GM19372 (cell line): Measurements from ENCODE around the gene TMEM132D.

Source experiments
- ATAC-seq: cut with Tn5 transposase; IDR thresholded peaks from one replicate; pipeline ENCODE4 v1.9.1; 2021; ENCODE audit warnings: mild to moderate bottlenecking, low read depth, moderate library complexity; ENCODE audit not compliant: unreplicated experiment

The TMEM132D gene

DNA sequence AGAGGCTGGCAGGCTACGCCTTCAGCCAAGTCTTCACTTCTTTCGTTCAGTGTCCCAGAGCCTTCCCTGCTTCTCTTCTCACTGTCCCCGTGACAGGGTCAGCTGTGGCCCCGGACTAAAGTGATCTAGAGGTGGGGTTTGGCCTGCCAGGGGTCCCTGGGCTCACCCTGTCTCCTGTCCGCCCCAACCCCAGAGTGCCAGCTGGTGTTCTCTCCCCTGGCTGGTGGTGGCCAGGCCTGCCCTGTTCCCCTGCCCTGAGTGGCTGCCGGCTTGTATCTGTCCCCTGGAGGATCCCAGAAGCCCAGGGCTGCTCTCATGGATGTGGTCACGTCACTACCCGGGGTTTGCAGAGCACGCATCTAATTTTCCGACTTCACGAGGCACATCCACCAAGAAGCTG, 753.1 kb downstream of the TMEM132D start:
- ATAC-seq: no peak

GRCh38 chr12:129145381-129145780, 758.4 kb downstream of the TMEM132D start:
- ATAC-seq: no peak

GRCh38 chr12:129138776-129139175, 765.0 kb downstream of the TMEM132D start:
- ATAC-seq: no peak

- no peak for ATAC-seq
These were observed 767.0 kb downstream of the TMEM132D start for GRCh38 chr12:129136694-129137325.

- ATAC-seq: no peak
These were observed 776.1 kb downstream of the TMEM132D start for GRCh38 chr12:129127771-129128170.

DNA sequence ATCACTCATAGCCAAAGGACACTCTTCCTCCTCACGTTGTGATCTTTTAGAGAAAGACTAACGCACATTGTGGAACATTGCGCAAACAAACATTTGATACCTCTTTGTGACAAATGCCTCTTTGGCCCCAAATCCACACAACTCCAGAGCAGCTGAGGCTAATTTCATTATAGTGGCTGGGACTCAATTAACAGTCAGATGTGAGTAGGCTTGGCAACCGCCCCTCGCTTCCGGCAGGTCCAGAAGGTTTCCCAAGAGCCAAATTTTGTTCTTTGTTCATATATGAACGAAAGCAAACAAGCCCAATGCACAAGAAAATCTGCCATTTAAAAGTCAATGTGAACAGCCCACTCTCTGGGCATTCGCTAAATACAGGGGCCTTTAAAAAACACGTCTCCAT, 776.6 kb downstream of the TMEM132D start:
- no peak for ATAC-seq

- no peak for ATAC-seq
These were observed 784.3 kb downstream of the TMEM132D start for GRCh38 chr12:129119537-129119936.

DNA sequence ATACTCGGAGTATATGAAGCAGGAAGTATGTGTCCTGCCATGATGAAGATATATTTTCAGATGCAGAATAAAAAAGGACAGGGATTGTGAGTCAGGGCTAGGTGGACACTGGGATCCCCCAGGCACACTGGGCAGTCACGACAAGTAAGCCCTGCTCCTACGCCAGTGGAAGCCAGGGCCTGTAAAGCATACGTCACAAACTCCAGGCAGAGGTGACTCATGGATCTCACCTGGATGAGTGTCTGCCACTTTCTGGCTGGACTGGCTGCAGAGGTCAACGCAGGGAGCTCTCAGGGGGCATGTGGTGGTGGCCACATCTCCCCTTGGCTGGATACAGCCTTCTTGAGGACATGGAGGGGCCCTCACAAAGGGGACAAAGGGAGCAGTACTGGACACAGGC, 788.3 kb downstream of the TMEM132D start:
- no peak for ATAC-seq

GRCh38 chr12:129110575-129110974, 793.2 kb downstream of the TMEM132D start:
- no peak for ATAC-seq

DNA sequence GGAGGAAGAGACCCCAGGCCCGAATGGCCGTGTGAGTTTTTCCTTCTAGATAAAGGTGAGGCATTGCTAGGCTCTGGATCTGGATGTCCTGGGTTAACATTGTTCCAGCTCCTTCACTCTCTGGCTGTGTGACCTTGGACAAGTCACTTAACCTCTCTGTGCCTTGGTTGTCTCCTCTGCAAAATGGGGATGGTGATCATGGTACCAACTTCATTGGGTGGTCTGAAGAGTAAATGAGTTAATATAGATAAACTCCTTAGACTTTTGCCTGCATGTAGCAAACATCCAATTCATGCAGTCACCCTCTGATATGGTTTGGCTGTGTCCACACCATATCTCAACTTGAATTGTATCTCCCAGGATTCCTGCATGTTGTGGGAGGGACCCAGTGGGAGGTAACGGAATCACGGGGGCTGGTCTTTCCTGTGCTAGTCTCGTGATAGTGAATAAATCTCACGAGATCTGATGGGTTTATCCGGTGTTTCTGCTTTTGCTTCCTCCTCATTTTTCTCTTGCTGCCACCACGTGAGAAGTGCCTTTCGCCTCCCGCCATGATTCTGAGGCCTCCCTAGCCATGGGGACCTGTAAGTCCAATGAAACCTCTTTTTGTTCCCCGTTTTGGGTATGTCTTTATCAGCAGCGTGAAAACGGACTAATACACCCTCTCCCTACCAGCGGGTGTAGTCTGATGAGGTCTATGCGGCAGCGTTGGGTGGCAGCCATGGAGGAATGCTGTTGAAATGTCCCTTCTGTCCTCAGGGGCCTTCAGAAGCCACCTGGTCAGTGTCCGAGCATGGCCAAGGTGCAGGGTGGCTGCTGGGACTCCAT, 794.4 kb downstream of the TMEM132D start:
- ATAC-seq: no peak

DNA sequence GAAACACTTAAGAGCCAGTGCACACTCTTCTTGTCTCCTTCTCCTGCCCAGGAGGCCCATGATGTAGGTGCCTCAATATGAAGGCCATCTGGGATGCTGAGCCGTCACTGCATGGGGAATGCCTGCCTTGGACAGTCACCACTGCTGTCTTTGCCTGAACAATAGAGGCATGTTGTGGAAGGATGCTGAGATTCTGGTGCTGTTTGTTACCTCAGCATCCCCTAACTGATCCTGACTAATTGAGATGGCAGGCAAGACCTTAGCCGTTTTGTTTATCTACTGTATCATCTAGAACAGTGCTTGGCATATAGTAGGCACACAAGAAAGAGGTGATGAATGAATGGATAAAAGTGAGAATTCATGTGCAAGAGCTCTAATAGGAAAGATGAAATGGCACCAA, 797.1 kb downstream of the TMEM132D start:
- ATAC-seq: no peak

DNA sequence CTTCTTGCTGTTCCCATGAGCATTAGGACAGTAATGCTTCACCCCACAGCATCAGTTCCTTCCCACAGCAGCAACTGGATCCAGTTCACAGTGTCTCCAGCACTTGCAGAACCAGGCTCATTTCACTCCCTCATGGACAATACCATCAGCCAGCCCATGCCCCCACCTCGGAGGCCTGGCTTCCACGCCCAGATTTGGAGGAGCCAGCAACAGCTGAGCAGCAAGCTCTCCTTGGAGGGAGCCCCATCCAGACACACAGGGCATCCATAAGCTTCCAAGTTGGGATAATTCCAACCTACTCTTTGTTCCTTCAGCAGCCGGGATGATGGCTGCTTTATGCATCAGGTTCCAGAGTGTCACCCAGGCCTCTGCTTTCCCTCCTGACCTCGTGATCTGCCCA, 800.6 kb downstream of the TMEM132D start:
- ATAC-seq: no peak

GRCh38 chr12:129102233-129102632, 801.6 kb downstream of the TMEM132D start:
- ATAC-seq: no peak

GRCh38 chr12:129101816-129102215, 802.0 kb downstream of the TMEM132D start:
- ATAC-seq: no peak

- ATAC-seq: no peak
These were observed 802.4 kb downstream of the TMEM132D start for GRCh38 chr12:129101404-129101803.

GRCh38 chr12:129097451-129097850, 806.4 kb downstream of the TMEM132D start:
- ATAC-seq: no peak

GRCh38 chr12:129096968-129097367, 806.9 kb downstream of the TMEM132D start:
- no peak for ATAC-seq

DNA sequence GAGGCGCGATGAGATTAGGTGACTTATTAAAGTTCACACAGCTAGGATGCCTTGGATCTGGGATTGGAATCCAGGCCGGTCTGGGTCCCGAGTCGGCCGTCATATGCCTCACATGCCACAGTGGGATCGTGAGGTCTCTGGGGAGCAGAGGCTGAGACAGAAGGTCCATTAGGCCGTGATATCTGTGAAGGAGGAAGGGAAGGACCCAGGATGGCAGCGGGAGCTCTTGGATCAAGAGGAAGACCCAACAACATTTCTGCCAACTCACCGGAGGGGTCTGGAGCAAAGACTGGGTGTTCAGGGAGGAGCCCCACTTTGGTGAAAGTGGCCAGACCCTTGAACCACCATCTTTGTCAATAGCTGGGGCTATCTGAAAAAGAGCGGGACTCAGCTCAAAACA, 807.6 kb downstream of the TMEM132D start:
- ATAC-seq: no peak

- ATAC-seq: no peak
These were observed 814.2 kb downstream of the TMEM132D start for GRCh38 chr12:129089576-129089975.

- ATAC-seq: no peak
These were observed 818.7 kb downstream of the TMEM132D start for GRCh38 chr12:129084875-129085826.
